IPS DF 6.9 (cell line): ENCODE measurements around the gene IBA57.

ENCODE experiments used
- DNase-seq: peaks from one replicate; pipeline ENCODE4 v3.0.0-alpha.2; 2013; ENCODE audit warnings: low read depth, low spot score
- H3K27ac ChIP-seq: one replicate; pipeline ENCODE4 v1.5.1; 2013; ENCODE audit warnings: low read length, control low read depth
- H3K27me3 ChIP-seq: 2 replicates; pipeline ENCODE4 v1.6.1; 2013; ENCODE audit warnings: mild to moderate bottlenecking, low read length; ENCODE audit not compliant: control insufficient read depth, insufficient read depth
- H3K36me3 ChIP-seq: 2 replicates; pipeline ENCODE4 v1.6.1; 2013; ENCODE audit warnings: low read length; ENCODE audit not compliant: control insufficient read depth, insufficient read depth
- H3K4me1 ChIP-seq: 2 replicates; pipeline ENCODE4 v1.6.1; 2013; ENCODE audit warnings: low read length; ENCODE audit not compliant: control insufficient read depth, insufficient read depth
- H3K4me3 ChIP-seq: 2 replicates; pipeline ENCODE4 v1.5.1; 2013; ENCODE audit warnings: mild to moderate bottlenecking, low read length
- H3K9me3 ChIP-seq: 2 replicates; pipeline ENCODE4 v1.6.1; 2013; ENCODE audit warnings: low read length, inconsistent platforms; ENCODE audit not compliant: control insufficient read depth, insufficient read depth
- WGBS: extraction: QIAGEN DNeasy Blood & Tissue Kit; methylation state at CpG from one replicate; pipeline ENCODE4 v1.1.7; 2013; ENCODE audit warnings: mixed read lengths, missing lambda C conversion rate; ENCODE audit not compliant: insufficient read length, insufficient coverage; 5-methylcytosine and 5-hydroxymethylcytosine counted together

IBA57 gene

GRCh38 chr1:228156941-228157728 lies 8.5 kb upstream of the IBA57 start:
- no peak for DNase-seq
- H3K4me3 ChIP-seq: no peak overlapping the region
- no CpG with 5 or more reads among the region's 24 CpGs for WGBS
- peaks cover under 1% of the 10 kb centered on the region; the same call in 1 of the 2 replicates for H3K4me1 ChIP-seq
- no peaks in the 10 kb centered on the region for H3K9me3 ChIP-seq
- no peaks in the 10 kb centered on the region for H3K36me3 ChIP-seq
- H3K27me3 ChIP-seq: peaks cover 1% of the 10 kb centered on the region; the same call in 1 of the 2 replicates
- no peak overlapping the region for H3K27ac ChIP-seq

GRCh38 chr1:228157729-228158126 lies 7.9 kb upstream of the IBA57 start:
- no CpG with 5 or more reads among the region's 43 CpGs for WGBS
- H3K9me3 ChIP-seq: no peaks in the 10 kb centered on the region
- no peak overlapping the region for H3K4me3 ChIP-seq
- no peak for DNase-seq
- H3K36me3 ChIP-seq: no peaks in the 10 kb centered on the region
- H3K4me1 ChIP-seq: peaks cover 2% of the 10 kb centered on the region
- H3K27me3 ChIP-seq: peaks cover 1% of the 10 kb centered on the region; the same call in 1 of the 2 replicates
- H3K27ac ChIP-seq: no peak overlapping the region

GRCh38 chr1:228158151-228159007 lies 7.2 kb upstream of the IBA57 start:
- Histone ChIP-seq H3K27me3 (peaks cover 1% of the 10 kb centered on the region; the same call in 1 of the 2 replicates), H3K4me3 (no peak overlapping the region), H3K27ac (no peak overlapping the region), H3K4me1 (peaks cover 2% of the 10 kb centered on the region), H3K9me3 (no peaks in the 10 kb centered on the region), H3K36me3 (no peaks in the 10 kb centered on the region)
- DNase-seq: no peak
- no CpG with 5 or more reads among the region's 98 CpGs for WGBS

GRCh38 chr1:228159008-228159665 lies 6.5 kb upstream of the IBA57 start:
- no peaks in the 10 kb centered on the region for H3K9me3 ChIP-seq
- H3K4me3 ChIP-seq: no peak overlapping the region
- no peaks in the 10 kb centered on the region for H3K36me3 ChIP-seq
- H3K27ac ChIP-seq: no peak overlapping the region
- no peak for DNase-seq
- WGBS: no CpG with 5 or more reads among the region's 14 CpGs
- H3K27me3 ChIP-seq: peaks cover 1% of the 10 kb centered on the region; the same call in 1 of the 2 replicates
- peaks cover 2% of the 10 kb centered on the region for H3K4me1 ChIP-seq

- peaks cover 2% of the 10 kb centered on the region for H3K4me1 ChIP-seq
- no peak for DNase-seq
- H3K27me3 ChIP-seq: peaks cover 1% of the 10 kb centered on the region; the same call in 1 of the 2 replicates
- WGBS: no CpG with 5 or more reads among the region's 15 CpGs
- H3K4me3 ChIP-seq: no peak overlapping the region
- H3K9me3 ChIP-seq: no peaks in the 10 kb centered on the region
- H3K36me3 ChIP-seq: no peaks in the 10 kb centered on the region
- no peak overlapping the region for H3K27ac ChIP-seq
Measured at GRCh38 chr1:228160201-228160761, 5.3 kb upstream of the IBA57 start.

- Histone ChIP-seq H3K36me3 (no peaks in the 10 kb centered on the region), H3K9me3 (no peaks in the 10 kb centered on the region), H3K27ac (no peak overlapping the region), H3K4me1 (peaks cover 2% of the 10 kb centered on the region), H3K4me3 (no peak overlapping the region), H3K27me3 (peaks cover 1% of the 10 kb centered on the region; the same call in 1 of the 2 replicates)
- no CpG with 5 or more reads among the region's 7 CpGs for WGBS
- DNase-seq: no peak
Measured at GRCh38 chr1:228161362-228161761, 4.2 kb upstream of the IBA57 start.

- no CpG with 5 or more reads among the region's 9 CpGs for WGBS
- Histone ChIP-seq H3K4me3 (no peak overlapping the region), H3K27me3 (peaks cover 1% of the 10 kb centered on the region; the same call in 1 of the 2 replicates), H3K4me1 (peaks cover 2% of the 10 kb centered on the region), H3K27ac (no peak overlapping the region), H3K9me3 (no peaks in the 10 kb centered on the region), H3K36me3 (no peaks in the 10 kb centered on the region)
- no peak for DNase-seq
Measured at GRCh38 chr1:228161866-228162265, 3.7 kb upstream of the IBA57 start.

- H3K36me3 ChIP-seq: no peaks in the 10 kb centered on the region
- H3K9me3 ChIP-seq: no peaks in the 10 kb centered on the region
- peaks cover 2% of the 10 kb centered on the region for H3K4me1 ChIP-seq
- DNase-seq: no peak
- H3K27ac ChIP-seq: no peak overlapping the region
- H3K27me3 ChIP-seq: peaks cover 1% of the 10 kb centered on the region; the same call in 1 of the 2 replicates
- no peak overlapping the region for H3K4me3 ChIP-seq
- no CpG with 5 or more reads among the region's 14 CpGs for WGBS
Measured at GRCh38 chr1:228162286-228163006, 3.2 kb upstream of the IBA57 start.

- no peak for DNase-seq
- no CpG with 5 or more reads among the region's 30 CpGs for WGBS
- no peak overlapping the region for H3K27ac ChIP-seq
- no peaks in the 10 kb centered on the region; the same call in 1 of the 2 replicates for H3K27me3 ChIP-seq
- no peak overlapping the region for H3K4me3 ChIP-seq
- no peaks in the 10 kb centered on the region for H3K9me3 ChIP-seq
- H3K36me3 ChIP-seq: no peaks in the 10 kb centered on the region
- peaks cover 2% of the 10 kb centered on the region for H3K4me1 ChIP-seq
Measured at GRCh38 chr1:228163007-228163753, 2.4 kb upstream of the IBA57 start.
